HUES48 (cell line): ENCODE data around the gene NKD1.
"Not testable (repeated sequence)": the region's sequence is repeated elsewhere in the genome, so short reads cannot be mapped to it uniquely, and the experiment has no call there.

Experiments used
- H3K27ac ChIP-seq: one replicate; pipeline ENCODE4 v1.7.0; 2013; ENCODE audit warnings: low read depth, low read length, inconsistent platforms
- H3K27me3 ChIP-seq: 2 replicates; pipeline ENCODE4 v1.6.1; 2013; ENCODE audit warnings: mild to moderate bottlenecking, low read length; ENCODE audit not compliant: control insufficient read depth, insufficient read depth
- H3K36me3 ChIP-seq: 2 replicates; pipeline ENCODE4 v1.6.1; 2013; ENCODE audit warnings: low read length; ENCODE audit not compliant: control insufficient read depth, insufficient read depth
- H3K4me1 ChIP-seq: 2 replicates; pipeline ENCODE4 v1.6.1; 2013; ENCODE audit warnings: mild to moderate bottlenecking, low read length; ENCODE audit not compliant: control insufficient read depth, insufficient read depth
- H3K4me3 ChIP-seq: 2 replicates; pipeline ENCODE4 v1.5.1; 2013; ENCODE audit warnings: mild to moderate bottlenecking, low read depth, low read length
- H3K9ac ChIP-seq: 2 replicates; pipeline ENCODE4 v1.6.1; 2013; ENCODE audit warnings: mild to moderate bottlenecking, low read depth, low read length, moderate library complexity
- H3K9me3 ChIP-seq: 2 replicates; pipeline ENCODE4 v1.6.1; 2013; ENCODE audit warnings: low read length; ENCODE audit not compliant: control insufficient read depth, insufficient read depth

NKD1 gene

GRCh38 chr16:50570808-50571598 is 22.8 kb downstream of the NKD1 start:
- Histone ChIP-seq H3K27me3 (no peaks in the 10 kb centered on the region), H3K27ac (no peak overlapping the region), H3K9ac (no peak overlapping the region), H3K9me3 (no peaks in the 10 kb centered on the region), H3K4me3 (no peak overlapping the region), H3K36me3 (no peaks in the 10 kb centered on the region), H3K4me1 (no peaks in the 10 kb centered on the region)

GRCh38 chr16:50571786-50572185 is 23.6 kb downstream of the NKD1 start:
- no peak overlapping the region for H3K27ac ChIP-seq
- H3K4me1 ChIP-seq: no peaks in the 10 kb centered on the region
- H3K27me3 ChIP-seq: no peaks in the 10 kb centered on the region
- no peak overlapping the region for H3K9ac ChIP-seq
- H3K9me3 ChIP-seq: no peaks in the 10 kb centered on the region
- no peaks in the 10 kb centered on the region for H3K36me3 ChIP-seq
- no peak overlapping the region for H3K4me3 ChIP-seq

- Histone ChIP-seq H3K27me3 (no peaks in the 10 kb centered on the region), H3K27ac (no peak overlapping the region), H3K4me3 (no peak overlapping the region), H3K4me1 (no peaks in the 10 kb centered on the region), H3K9ac (no peak overlapping the region), H3K9me3 (no peaks in the 10 kb centered on the region), H3K36me3 (no peaks in the 10 kb centered on the region)
These were observed 24.5 kb downstream of the NKD1 start for GRCh38 chr16:50572700-50573099.

- H3K36me3 ChIP-seq: no peaks in the 10 kb centered on the region
- no peaks in the 10 kb centered on the region for H3K4me1 ChIP-seq
- no peak overlapping the region for H3K4me3 ChIP-seq
- no peak overlapping the region for H3K27ac ChIP-seq
- H3K9ac ChIP-seq: no peak overlapping the region
- no peaks in the 10 kb centered on the region for H3K27me3 ChIP-seq
- no peaks in the 10 kb centered on the region for H3K9me3 ChIP-seq
These were observed 25.1 kb downstream of the NKD1 start for GRCh38 chr16:50573279-50573678.

- Histone ChIP-seq H3K4me3 (no peak overlapping the region), H3K27me3 (no peaks in the 10 kb centered on the region), H3K36me3 (no peaks in the 10 kb centered on the region), H3K9me3 (no peaks in the 10 kb centered on the region), H3K4me1 (no peaks in the 10 kb centered on the region), H3K27ac (no peak overlapping the region), H3K9ac (no peak overlapping the region)
These were observed 25.9 kb downstream of the NKD1 start for GRCh38 chr16:50573947-50574744.

- Histone ChIP-seq H3K9me3 (no peaks in the 10 kb centered on the region), H3K27me3 (no peaks in the 10 kb centered on the region), H3K27ac (no peak overlapping the region), H3K4me1 (no peaks in the 10 kb centered on the region), H3K9ac (no peak overlapping the region), H3K4me3 (no peak overlapping the region), H3K36me3 (no peaks in the 10 kb centered on the region)
These were observed 26.5 kb downstream of the NKD1 start for GRCh38 chr16:50574745-50575136.

- H3K9me3 ChIP-seq: no peaks in the 10 kb centered on the region
- H3K27me3 ChIP-seq: no peaks in the 10 kb centered on the region
- peaks cover 2% of the 10 kb centered on the region; the same call in 1 of the 2 replicates for H3K4me1 ChIP-seq
- H3K4me3 ChIP-seq: no peak overlapping the region
- H3K9ac ChIP-seq: no peak overlapping the region
- H3K36me3 ChIP-seq: no peaks in the 10 kb centered on the region
- no peak overlapping the region for H3K27ac ChIP-seq
These were observed 27.5 kb downstream of the NKD1 start for GRCh38 chr16:50575743-50576142.

GRCh38 chr16:50576403-50577113 is 28.4 kb downstream of the NKD1 start:
- no peaks in the 10 kb centered on the region for H3K27me3 ChIP-seq
- H3K4me3 ChIP-seq: no peak overlapping the region
- no peak overlapping the region for H3K27ac ChIP-seq
- H3K36me3 ChIP-seq: no peaks in the 10 kb centered on the region
- H3K9me3 ChIP-seq: no peaks in the 10 kb centered on the region
- no peak overlapping the region for H3K9ac ChIP-seq
- peaks cover 10% of the 10 kb centered on the region for H3K4me1 ChIP-seq

- H3K9ac ChIP-seq: no peak overlapping the region
- no peaks in the 10 kb centered on the region for H3K9me3 ChIP-seq
- peaks cover 13% of the 10 kb centered on the region for H3K4me1 ChIP-seq
- H3K27ac ChIP-seq: no peak overlapping the region
- no peaks in the 10 kb centered on the region for H3K27me3 ChIP-seq
- H3K36me3 ChIP-seq: no peaks in the 10 kb centered on the region
- H3K4me3 ChIP-seq: no peak overlapping the region
These were observed 29.9 kb downstream of the NKD1 start for GRCh38 chr16:50578137-50578536.

GRCh38 chr16:50579373-50579772 is 31.2 kb downstream of the NKD1 start:
- not testable (repeated sequence) for H3K27me3 ChIP-seq, H3K27ac ChIP-seq, H3K9me3 ChIP-seq, H3K36me3 ChIP-seq, H3K9ac ChIP-seq, H3K4me3 ChIP-seq
- peaks cover 13% of the 10 kb centered on the region for H3K4me1 ChIP-seq
